ENCODE results near the gene TAGLN2.
"Not testable (repeated sequence)": the region's sequence is repeated elsewhere in the genome, so short reads cannot be mapped to it uniquely, and the experiment has no call there.

The TAGLN2 gene

GRCh38 chr1:159911326-159912070 is 13.8 kb downstream of the TAGLN2 start:
- no peak overlapping the region for H3K4me3 ChIP-seq (ENCODE audit: low read length)
- no peaks in the 10 kb centered on the region for H3K36me3 ChIP-seq (ENCODE audit: control insufficient read depth, insufficient read depth, low read length)
- no peaks in the 10 kb centered on the region for H3K27me3 ChIP-seq (ENCODE audit: control insufficient read depth, insufficient read depth, low read length)
- H3K27ac ChIP-seq (ENCODE audit: low read depth, low read length) = no peak overlapping the region
- H3K9ac ChIP-seq (ENCODE audit: low read length) = no peak overlapping the region
- H3K4me1 ChIP-seq (ENCODE audit: control insufficient read depth, insufficient read depth, low read length) = peaks cover 3% of the 10 kb centered on the region

GRCh38 chr1:159908031-159908940 is 17.0 kb downstream of the TAGLN2 start:
- no peaks in the 10 kb centered on the region for H3K36me3 ChIP-seq (ENCODE audit: control insufficient read depth, insufficient read depth, low read length)
- no peaks in the 10 kb centered on the region for H3K27me3 ChIP-seq (ENCODE audit: control insufficient read depth, insufficient read depth, low read length)
- H3K4me1 ChIP-seq (ENCODE audit: control insufficient read depth, insufficient read depth, low read length) = no peaks in the 10 kb centered on the region
- no peak overlapping the region for H3K4me3 ChIP-seq (ENCODE audit: low read length)
- H3K27ac ChIP-seq (ENCODE audit: low read depth, low read length) = no peak overlapping the region
- no peak overlapping the region for H3K9ac ChIP-seq (ENCODE audit: low read length)

GRCh38 chr1:159906960-159907359 is 18.3 kb downstream of the TAGLN2 start:
- Histone ChIP-seq H3K4me3 (ENCODE audit: low read length) (no peak overlapping the region), H3K4me1 (ENCODE audit: control insufficient read depth, insufficient read depth, low read length) (no peaks in the 10 kb centered on the region), H3K36me3 (ENCODE audit: control insufficient read depth, insufficient read depth, low read length) (no peaks in the 10 kb centered on the region), H3K9ac (ENCODE audit: low read length) (no peak overlapping the region), H3K27me3 (ENCODE audit: control insufficient read depth, insufficient read depth, low read length) (no peaks in the 10 kb centered on the region), H3K27ac (ENCODE audit: low read depth, low read length) (no peak overlapping the region)

GRCh38 chr1:159904036-159904435 is 21.3 kb downstream of the TAGLN2 start:
- H3K27me3 ChIP-seq (ENCODE audit: control insufficient read depth, insufficient read depth, low read length) = not testable (repeated sequence)

GRCh38 chr1:159902541-159902940 is 22.8 kb downstream of the TAGLN2 start:
- H3K27me3 ChIP-seq (ENCODE audit: control insufficient read depth, insufficient read depth, low read length) = no peaks in the 10 kb centered on the region
- H3K4me3 ChIP-seq (ENCODE audit: low read length) = no peak overlapping the region
- H3K9ac ChIP-seq (ENCODE audit: low read length) = no peak overlapping the region
- H3K27ac ChIP-seq (ENCODE audit: low read depth, low read length) = no peak overlapping the region
- no peaks in the 10 kb centered on the region for H3K36me3 ChIP-seq (ENCODE audit: control insufficient read depth, insufficient read depth, low read length)
- H3K4me1 ChIP-seq (ENCODE audit: control insufficient read depth, insufficient read depth, low read length) = no peaks in the 10 kb centered on the region

More at GRCh38 chr1:159904036-159904435, 21.3 kb downstream of the TAGLN2 start:
- H3K9ac ChIP-seq (ENCODE audit: low read length); H3K27ac ChIP-seq (ENCODE audit: low read depth, low read length); H3K36me3 ChIP-seq (ENCODE audit: control insufficient read depth, insufficient read depth, low read length); H3K4me3 ChIP-seq (ENCODE audit: low read length); H3K4me1 ChIP-seq (ENCODE audit: control insufficient read depth, insufficient read depth, low read length): not testable (repeated sequence)

GRCh38 chr1:159900755-159901360 is 24.4 kb downstream of the TAGLN2 start:
- Histone ChIP-seq H3K36me3 (ENCODE audit: control insufficient read depth, insufficient read depth, low read length) (no peaks in the 10 kb centered on the region), H3K4me3 (ENCODE audit: low read length) (no peak overlapping the region)

GRCh38 chr1:159900086-159900680 is 25.1 kb downstream of the TAGLN2 start, which contains the start of gene CFAP45:
Gene CFAP45, minus strand, starts transcription at chr1:159900165. Its CDS starts 67 bp downstream, at chr1:159900098.
- Histone ChIP-seq H3K9ac (ENCODE audit: low read length) (no peak within 1 kb of the TSS), H3K36me3 (ENCODE audit: control insufficient read depth, insufficient read depth, low read length) (no peaks in the 10 kb centered on the region), H3K4me3 (ENCODE audit: low read length) (peak within 1 kb of the TSS; percentile 35), H3K27ac (ENCODE audit: low read depth, low read length) (no peak within 1 kb of the TSS), H3K4me1 (ENCODE audit: control insufficient read depth, insufficient read depth, low read length) (no peaks in the 10 kb centered on the region), H3K27me3 (ENCODE audit: control insufficient read depth, insufficient read depth, low read length) (no peaks in the 10 kb centered on the region)

More at GRCh38 chr1:159900755-159901360, 24.4 kb downstream of the TAGLN2 start:
- Histone ChIP-seq H3K9ac (ENCODE audit: low read length) (no peak overlapping the region), H3K27me3 (ENCODE audit: control insufficient read depth, insufficient read depth, low read length) (no peaks in the 10 kb centered on the region), H3K4me1 (ENCODE audit: control insufficient read depth, insufficient read depth, low read length) (no peaks in the 10 kb centered on the region), H3K27ac (ENCODE audit: low read depth, low read length) (no peak overlapping the region)

- not testable (repeated sequence) for H3K4me3 ChIP-seq (ENCODE audit: low read length); H3K27me3 ChIP-seq (ENCODE audit: control insufficient read depth, insufficient read depth, low read length); H3K9ac ChIP-seq (ENCODE audit: low read length); H3K4me1 ChIP-seq (ENCODE audit: control insufficient read depth, insufficient read depth, low read length); H3K27ac ChIP-seq (ENCODE audit: low read depth, low read length); H3K36me3 ChIP-seq (ENCODE audit: control insufficient read depth, insufficient read depth, low read length)
Observed at GRCh38 chr1:159899634-159900033, 25.7 kb downstream of the TAGLN2 start.

- H3K27ac ChIP-seq (ENCODE audit: low read depth, low read length) = no peak overlapping the region
- no peaks in the 10 kb centered on the region for H3K4me1 ChIP-seq (ENCODE audit: control insufficient read depth, insufficient read depth, low read length)
- no peaks in the 10 kb centered on the region for H3K27me3 ChIP-seq (ENCODE audit: control insufficient read depth, insufficient read depth, low read length)
- no peak overlapping the region for H3K9ac ChIP-seq (ENCODE audit: low read length)
- H3K36me3 ChIP-seq (ENCODE audit: control insufficient read depth, insufficient read depth, low read length) = no peaks in the 10 kb centered on the region
- H3K4me3 ChIP-seq (ENCODE audit: low read length) = no peak overlapping the region
Observed at GRCh38 chr1:159898527-159898926, 26.8 kb downstream of the TAGLN2 start.

- no peaks in the 10 kb centered on the region for H3K4me1 ChIP-seq (ENCODE audit: control insufficient read depth, insufficient read depth, low read length)
- H3K27ac ChIP-seq (ENCODE audit: low read depth, low read length) = no peak overlapping the region
- no peak overlapping the region for H3K4me3 ChIP-seq (ENCODE audit: low read length)
- H3K9ac ChIP-seq (ENCODE audit: low read length) = no peak overlapping the region
- no peaks in the 10 kb centered on the region for H3K36me3 ChIP-seq (ENCODE audit: control insufficient read depth, insufficient read depth, low read length)
- no peaks in the 10 kb centered on the region for H3K27me3 ChIP-seq (ENCODE audit: control insufficient read depth, insufficient read depth, low read length)
Observed at GRCh38 chr1:159897962-159898361, 27.3 kb downstream of the TAGLN2 start.

GRCh38 chr1:159896546-159896930 is 28.8 kb downstream of the TAGLN2 start:
- Histone ChIP-seq H3K27ac (ENCODE audit: low read depth, low read length) (no peak overlapping the region), H3K36me3 (ENCODE audit: control insufficient read depth, insufficient read depth, low read length) (no peaks in the 10 kb centered on the region), H3K4me1 (ENCODE audit: control insufficient read depth, insufficient read depth, low read length) (no peaks in the 10 kb centered on the region), H3K9ac (ENCODE audit: low read length) (no peak overlapping the region), H3K27me3 (ENCODE audit: control insufficient read depth, insufficient read depth, low read length) (no peaks in the 10 kb centered on the region), H3K4me3 (ENCODE audit: low read length) (no peak overlapping the region)

Data from rectal smooth muscle tissue (tissue), 1 donor.